HG03558 (cell line): Measurements from ENCODE around the gene NPHP4.
"Not testable (repeated sequence)": the region's sequence is repeated elsewhere in the genome, so short reads cannot be mapped to it uniquely, and the experiment has no call there.

Experiments
- ATAC-seq: cut with Tn5 transposase; IDR thresholded peaks from one replicate; pipeline ENCODE4 v1.9.1; 2021; ENCODE audit warnings: moderate number of reproducible peaks; ENCODE audit not compliant: unreplicated experiment; ENCODE audit errors: extremely low read depth

Gene NPHP4

DNA sequence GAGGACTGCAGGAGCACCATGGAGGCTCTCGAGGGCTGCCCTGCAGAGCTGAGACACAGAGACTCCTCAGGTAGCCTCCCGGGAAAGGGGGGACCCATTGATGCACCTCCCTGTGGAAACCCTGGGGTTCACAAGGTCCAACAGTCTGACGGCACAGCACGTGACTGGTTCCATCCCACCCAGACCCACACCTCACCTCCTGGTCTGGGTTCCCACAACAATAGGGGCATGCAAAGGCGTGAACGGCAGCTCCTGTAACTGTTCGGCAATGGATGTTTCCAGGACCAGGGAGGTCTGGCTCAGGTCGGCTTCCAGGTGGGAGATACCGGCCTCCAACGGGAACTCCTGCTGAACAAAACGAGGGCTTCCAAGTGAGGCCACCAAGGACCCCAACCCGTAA, 86.8 kb downstream of the NPHP4 start:
- ATAC-seq, result no peak

GRCh38 chr1:5904551-5904950, 87.7 kb downstream of the NPHP4 start:
- ATAC-seq, result no peak

DNA sequence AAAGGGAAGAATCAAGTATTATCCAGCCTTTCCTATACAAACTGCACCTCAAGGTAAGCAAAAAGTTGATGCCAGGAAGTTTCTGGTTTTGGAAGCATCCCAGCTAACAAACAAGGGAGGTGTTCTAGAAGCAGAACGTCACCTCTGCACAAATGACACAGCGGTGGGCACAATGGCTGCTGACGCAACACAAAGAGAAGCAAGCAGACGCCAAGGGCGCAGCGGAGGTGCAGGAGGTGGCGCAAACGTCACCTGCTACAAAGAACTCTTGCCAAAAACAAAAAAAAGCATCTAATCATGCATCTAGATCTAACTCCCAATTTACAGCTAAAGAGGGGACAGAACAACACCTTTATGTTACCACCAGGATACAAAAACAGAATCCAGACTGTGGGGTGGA, 88.5 kb downstream of the NPHP4 start:
- no peak for ATAC-seq

- no peak for ATAC-seq
Observed at GRCh38 chr1:5903031-5903430, 89.2 kb downstream of the NPHP4 start.

DNA sequence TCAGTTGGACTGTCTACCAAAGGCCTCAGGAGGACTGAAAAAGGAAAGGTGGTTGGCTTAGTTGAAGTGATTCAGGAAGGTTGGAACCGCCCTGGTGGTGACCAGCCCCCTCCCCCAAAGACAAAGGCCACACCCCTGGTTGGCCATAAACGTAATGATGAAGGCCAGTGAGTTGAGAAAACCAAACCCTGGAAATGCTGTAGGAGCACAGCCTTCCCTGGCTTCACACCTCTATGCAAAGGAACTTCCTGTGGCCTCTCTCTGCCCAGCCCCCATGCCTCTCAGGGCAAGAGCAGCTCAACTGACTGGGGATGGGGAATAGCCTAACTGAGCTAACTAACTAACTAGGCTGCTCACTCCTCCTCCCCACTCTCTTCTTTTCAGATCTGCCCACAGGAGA, 90.4 kb downstream of the NPHP4 start:
- no peak for ATAC-seq

DNA sequence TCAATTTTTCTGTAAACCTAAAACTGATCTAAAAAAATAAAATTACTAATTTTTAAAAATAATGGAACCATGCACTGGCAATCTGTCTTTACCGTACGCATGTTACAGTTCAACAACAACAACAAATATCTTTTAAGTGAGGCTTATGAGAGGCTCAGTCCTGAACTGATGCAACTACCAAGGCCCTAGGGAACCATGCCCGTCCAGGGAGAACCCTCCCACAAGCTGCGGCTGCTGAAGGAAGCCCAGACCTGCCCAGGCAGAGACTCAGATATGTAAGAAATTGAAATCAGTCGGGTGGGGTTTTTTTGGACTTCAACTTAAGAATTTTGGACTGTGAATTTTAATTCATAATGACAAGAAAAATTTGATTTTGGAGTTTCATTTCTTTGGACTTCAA, 91.1 kb downstream of the NPHP4 start:
- ATAC-seq, result no peak

- no peak for ATAC-seq
Observed at GRCh38 chr1:5898266-5898665, 94.0 kb downstream of the NPHP4 start.

DNA sequence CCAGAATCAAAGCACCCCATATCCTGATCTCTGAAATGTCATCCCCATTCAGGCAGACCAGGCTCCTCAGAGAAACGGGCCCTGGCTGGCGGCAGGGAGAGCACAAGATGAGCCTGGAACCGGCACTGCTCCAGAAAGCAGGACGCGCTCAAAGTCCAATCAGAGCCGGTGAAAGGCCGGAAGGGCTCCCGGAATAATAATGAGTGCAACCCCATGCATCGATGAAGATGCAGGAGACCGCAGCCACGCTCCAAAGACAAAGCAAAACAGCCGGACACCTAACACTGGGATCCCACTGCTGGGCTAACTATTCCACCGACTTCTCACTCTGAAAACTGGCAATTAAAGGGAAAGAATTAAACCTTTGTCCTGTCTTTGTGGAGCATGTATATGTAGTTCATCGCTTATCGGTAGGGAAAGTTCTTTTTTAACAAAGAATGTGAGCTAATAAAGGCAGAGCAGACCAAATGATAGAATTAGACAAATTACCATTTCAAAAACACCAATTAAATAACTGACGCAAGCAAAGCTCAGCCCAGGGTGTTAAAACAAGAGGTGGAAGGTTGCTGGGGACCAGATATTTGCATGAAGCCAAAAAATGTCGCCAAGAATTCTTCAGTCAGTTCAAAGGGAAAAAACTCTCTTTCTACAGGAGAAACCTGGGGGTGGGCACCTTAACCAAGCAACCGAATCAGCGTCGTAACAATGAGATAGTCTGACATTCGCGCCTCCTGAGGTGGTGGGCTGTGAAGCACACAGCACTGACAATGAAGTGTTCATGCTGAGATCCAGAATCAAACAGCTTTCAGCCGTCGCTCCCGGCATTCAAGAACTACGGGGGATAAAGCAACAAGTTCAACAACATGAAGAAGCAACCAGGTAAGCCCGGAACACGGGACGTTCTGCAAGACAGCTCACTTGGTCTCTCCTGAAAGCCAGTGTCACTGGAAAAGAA, 95.2 kb downstream of the NPHP4 start:
- no peak for ATAC-seq

GRCh38 chr1:5895446-5896406, 96.5 kb downstream of the NPHP4 start:
- no peak for ATAC-seq

DNA sequence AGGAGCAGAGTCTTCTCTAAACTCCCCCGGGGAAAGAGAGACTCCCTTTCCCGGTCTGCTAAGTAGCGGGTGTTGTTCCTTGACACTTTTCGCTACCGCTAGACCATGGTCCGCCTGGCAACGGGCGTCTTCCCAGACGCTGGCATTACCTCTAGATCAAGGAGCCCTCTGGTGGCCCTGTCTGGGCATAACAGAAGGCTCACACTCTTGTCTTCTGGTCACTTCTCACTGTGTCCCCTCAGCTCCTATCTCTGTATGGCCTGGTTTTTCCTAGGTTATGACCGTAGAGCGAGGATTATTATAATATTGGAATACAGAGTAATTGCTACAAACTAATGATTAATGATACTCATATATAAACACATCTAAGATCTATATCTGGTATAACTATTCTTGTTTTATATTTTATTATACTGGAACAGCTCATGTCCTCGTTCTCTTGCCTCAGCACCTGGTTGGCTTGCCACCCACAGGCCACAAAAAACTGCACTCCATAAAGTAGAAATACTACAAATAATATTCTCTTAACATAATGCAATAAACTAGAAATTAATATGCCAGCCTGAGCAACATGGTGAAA, 98.4 kb downstream of the NPHP4 start:
- ATAC-seq, result not testable (repeated sequence)

GRCh38 chr1:5892329-5892728, 99.9 kb downstream of the NPHP4 start:
- no peak for ATAC-seq

DNA sequence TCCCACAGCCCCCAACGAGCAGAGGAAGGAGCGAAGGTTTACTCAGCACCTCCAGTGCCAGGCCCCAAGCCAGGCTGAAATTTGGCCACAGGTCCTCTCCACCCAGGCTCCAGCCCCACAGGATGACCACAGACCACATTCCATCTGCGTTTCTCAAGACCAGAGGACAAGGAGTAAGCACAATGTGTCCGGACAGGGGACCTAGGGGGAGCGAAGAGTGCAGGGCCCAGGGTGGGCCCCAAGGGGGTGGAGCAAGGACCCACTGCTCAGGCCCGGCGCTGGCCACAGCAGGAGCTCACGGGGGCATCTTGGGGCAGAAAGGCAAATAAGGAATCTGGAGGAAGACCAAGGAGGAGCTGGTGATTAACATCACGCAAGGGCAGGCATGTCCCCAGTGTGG, 100.5 kb downstream of the NPHP4 start:
- ATAC-seq, result no peak

DNA sequence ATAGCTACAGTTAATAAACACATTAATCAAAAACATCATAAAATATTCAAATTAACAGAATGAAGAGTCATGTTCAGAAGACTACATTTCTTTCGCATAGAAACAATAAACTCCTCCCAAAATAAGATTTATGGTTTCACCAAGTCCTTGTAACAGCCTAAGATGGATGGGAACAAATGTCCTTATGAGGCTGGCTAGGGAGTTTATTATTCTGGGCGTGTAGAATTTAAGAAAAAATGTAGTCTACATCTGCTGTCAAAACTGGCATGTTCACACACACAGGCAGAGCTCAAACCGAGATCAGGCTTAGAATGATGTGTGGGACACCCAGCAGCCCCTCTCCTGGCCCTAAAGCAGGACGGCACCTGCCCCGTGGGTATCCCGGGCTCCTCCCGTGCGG, 101.1 kb downstream of the NPHP4 start:
- ATAC-seq, result no peak

GRCh38 chr1:5890346-5891106, 101.7 kb downstream of the NPHP4 start:
- ATAC-seq, result no peak

GRCh38 chr1:5889901-5890300, 102.3 kb downstream of the NPHP4 start:
- ATAC-seq, result no peak

GRCh38 chr1:5889462-5889861, 102.8 kb downstream of the NPHP4 start:
- ATAC-seq, result no peak

DNA sequence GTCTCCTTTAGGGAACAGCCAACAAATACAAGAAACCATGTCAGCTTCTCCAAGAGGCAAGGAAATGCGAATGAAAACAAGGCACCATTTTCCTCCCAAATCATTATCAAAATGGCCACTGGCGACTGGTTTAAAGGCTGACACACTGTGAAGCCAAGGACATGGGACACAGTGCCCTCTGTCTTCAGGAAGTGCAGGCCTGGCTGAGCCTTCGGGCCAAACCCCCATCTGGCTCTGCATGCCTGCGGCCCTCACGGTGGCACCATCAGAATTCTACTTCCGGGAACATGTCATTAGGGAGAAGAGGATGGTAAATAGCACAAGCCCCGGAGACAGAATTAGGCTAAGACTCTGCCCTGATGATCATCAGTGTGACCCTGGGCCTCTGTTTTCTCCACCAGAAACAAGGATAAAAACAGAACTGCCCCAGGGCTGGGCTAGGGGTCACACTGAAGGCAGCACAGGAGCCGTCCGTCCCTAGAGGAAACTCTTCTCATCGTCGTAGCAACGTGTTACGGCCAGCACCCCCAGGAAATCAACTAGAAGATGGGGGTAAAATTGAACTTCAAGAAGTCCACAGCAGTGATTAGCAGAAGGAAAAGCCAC, 103.5 kb downstream of the NPHP4 start:
- no peak for ATAC-seq

DNA sequence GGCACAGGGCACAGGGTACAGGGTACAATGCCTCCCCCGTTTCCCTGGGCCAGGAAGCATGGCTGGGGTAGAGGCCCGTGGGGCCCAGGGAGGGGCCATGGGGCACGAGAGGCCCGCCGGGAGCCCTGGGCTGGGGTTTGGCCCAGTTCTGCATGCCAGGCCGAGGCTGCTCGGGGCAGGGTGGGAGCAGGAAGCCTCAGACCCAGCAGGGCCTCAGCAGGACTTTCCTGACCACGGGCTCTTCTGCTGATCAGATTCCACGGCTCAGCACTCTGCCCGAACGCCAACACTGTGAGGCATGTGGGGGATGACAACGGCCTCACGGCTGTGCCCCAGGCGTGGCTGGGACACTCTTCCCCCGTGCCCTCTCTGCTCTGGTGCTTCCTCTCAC, 104.3 kb downstream of the NPHP4 start:
- ATAC-seq, result no peak

- ATAC-seq, result no peak
Observed at GRCh38 chr1:5887349-5887970, 104.8 kb downstream of the NPHP4 start.
